Thyroid gland (tissue), 4 donors: ENCODE results near the gene TENT4B.

Experiments
- POLR2A ChIP-seq, 2 donors: fragments of 450-650 bp; IDR thresholded peaks; one replicate each; pipeline ENCODE4 v1.6.1; 2017; ENCODE audit warnings: antibody characterized with exemption in 2 of 2, mild to moderate bottlenecking in 2 of 2, moderate library complexity in 1 of 2
- TF ChIP-seq, protein P1 (sequence below), 6 experiments: fragments of 200-600 bp in 3 of 6; fragments of 450-650 bp in 3 of 6; sonication (generic) in 3 of 6; IDR thresholded peaks; one replicate each; pipeline ENCODE4 v1.5.1; 2016 to 2019; ENCODE audit warnings: antibody characterized with exemption in 6 of 6, mild to moderate bottlenecking in 2 of 6, inconsistent platforms in 1 of 6, moderate library complexity in 1 of 6

DNA sequence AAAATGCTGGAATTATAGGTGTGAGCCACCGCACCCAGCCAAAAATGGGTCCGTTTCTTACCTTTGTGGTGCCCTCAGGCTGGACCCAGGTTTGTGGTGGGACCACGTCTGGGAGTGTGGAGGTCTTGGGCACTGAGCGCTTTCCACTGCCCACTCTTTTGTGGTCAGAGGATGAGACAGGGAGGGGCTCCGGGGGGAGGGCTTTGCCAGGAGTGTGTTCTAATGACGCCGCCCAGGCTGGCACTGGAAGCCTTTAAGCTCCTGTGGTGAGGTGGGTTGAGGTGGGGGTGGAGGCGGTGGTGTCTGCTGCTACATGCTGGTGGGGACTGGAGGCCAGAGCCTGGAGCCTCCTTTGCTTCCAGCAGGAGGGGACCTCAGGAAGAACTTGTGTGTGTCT lies 100.4 kb downstream of the TENT4B start:
- no peak for TF ChIP-seq POLR2A (IDR thresholded peaks at IDR 0.05)
- TF ChIP-seq, protein P1, sequence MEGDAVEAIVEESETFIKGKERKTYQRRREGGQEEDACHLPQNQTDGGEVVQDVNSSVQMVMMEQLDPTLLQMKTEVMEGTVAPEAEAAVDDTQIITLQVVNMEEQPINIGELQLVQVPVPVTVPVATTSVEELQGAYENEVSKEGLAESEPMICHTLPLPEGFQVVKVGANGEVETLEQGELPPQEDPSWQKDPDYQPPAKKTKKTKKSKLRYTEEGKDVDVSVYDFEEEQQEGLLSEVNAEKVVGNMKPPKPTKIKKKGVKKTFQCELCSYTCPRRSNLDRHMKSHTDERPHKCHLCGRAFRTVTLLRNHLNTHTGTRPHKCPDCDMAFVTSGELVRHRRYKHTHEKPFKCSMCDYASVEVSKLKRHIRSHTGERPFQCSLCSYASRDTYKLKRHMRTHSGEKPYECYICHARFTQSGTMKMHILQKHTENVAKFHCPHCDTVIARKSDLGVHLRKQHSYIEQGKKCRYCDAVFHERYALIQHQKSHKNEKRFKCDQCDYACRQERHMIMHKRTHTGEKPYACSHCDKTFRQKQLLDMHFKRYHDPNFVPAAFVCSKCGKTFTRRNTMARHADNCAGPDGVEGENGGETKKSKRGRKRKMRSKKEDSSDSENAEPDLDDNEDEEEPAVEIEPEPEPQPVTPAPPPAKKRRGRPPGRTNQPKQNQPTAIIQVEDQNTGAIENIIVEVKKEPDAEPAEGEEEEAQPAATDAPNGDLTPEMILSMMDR (IDR thresholded peaks at IDR 0.05) = no peak
